NCI-H748 (cell line): ENCODE results near the gene TRAF2.

ENCODE experiments used
- DNase-seq: peaks from one replicate; lab custom pipeline; 2025; ENCODE audit not compliant: unreplicated experiment; lab: John Stamatoyannopoulos, UW

Gene TRAF2

DNA sequence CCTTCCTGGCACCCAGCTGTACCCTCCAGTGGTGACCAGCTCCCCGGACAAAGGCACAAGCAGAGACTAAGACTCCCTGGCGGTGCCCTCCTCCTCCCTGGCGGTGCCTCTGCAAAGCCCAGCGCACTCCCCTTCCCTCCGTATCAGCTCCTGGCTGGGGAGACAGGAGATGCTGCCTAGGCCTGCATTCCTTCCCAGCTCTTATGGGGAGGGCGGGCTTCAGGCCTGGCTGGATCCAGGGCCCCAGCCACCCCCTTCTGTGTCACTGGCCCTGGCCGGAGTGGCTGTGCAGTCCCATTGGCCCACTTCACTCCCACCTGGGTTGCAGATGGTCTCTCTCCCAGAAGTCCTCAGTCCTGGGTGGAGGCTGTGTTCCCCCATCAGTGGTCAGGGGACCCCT, 72.2 kb downstream of the TRAF2 start:
- DNase-seq, result no peak

- DNase-seq, result no peak
These were observed 72.9 kb downstream of the TRAF2 start for GRCh38 chr9:136958898-136959850.

DNA sequence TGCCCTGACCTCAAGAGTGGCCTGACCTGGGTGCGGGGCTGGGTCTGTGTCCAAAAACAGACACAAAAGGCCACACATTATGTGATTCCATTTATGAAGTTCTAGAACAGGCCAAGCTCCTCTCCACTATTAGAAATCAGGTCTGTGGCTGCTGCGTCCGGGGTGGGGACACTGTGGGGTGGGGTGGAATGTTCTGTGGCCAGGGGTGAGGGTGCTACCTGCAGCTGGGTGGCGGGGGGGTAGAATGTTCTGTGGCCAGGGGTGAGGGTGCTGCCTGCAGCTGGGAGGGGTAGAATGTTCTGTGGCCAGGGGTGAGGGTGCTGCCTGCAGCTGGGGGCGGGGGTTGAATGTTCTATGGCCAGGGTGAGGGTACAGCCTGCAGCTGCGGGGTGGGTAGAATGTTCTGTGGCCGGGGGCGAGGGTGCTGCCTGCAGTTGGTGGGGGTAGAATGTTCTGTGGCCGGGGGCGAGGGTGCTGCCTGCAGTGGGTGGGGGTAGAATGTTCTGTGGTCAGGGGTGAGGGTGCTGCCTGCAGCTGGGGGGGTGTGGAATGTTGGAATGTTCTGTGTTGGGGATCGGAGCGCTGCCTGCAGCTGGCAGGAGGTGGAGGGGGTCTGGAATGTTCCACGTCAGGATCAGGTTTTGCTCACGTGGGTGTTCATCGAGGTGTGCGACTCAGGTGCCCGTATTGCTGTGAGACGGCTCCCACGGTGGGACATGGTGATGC, 74.1 kb downstream of the TRAF2 start:
- DNase-seq, result no peak

- DNase-seq, result no peak
These were observed 74.6 kb downstream of the TRAF2 start for GRCh38 chr9:136960938-136961275.

- DNase-seq, result no peak
These were observed 75.2 kb downstream of the TRAF2 start for GRCh38 chr9:136961279-136962065.

DNA sequence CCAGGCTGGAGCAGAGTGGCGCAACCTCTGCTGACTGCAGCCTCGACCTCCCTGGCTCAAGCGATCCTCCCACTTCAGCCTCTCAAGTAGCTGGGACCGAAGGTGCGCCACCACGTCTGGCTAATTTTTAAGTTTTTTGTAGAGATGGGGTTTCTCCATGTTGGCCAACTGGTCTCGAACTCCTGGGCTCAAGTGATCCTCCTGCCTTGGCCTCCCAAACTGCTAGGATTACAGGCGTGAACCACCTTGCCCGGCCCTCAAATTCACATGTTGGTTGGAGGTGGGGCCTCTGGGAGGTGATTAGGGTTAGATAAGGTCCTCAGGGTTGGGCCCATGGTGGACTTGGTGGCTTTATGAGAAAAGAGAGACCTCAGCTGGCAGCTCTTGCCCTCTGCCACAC, 75.8 kb downstream of the TRAF2 start:
- no peak for DNase-seq

GRCh38 chr9:136962701-136963248, 76.5 kb downstream of the TRAF2 start:
- DNase-seq, result no peak

DNA sequence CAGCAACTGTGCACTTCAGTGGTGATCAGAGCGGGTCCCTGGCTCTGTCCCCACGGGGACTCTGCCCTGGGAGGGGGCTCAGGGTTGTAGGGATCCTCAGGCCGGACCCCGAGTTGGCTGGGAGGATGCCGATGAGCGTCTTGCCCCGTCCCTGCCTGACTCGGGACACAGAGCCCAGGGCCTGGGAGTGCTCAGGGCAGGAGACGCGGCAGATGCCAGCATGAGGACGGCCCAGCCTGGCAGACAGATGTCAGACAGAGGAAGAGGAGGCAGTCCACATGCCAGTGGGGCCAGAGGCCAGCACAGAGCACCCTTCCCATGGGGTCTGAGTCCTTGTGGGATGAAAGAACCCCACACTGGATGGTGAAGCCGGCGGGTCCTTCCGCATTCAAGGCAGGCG, 77.0 kb downstream of the TRAF2 start:
- no peak for DNase-seq

DNA sequence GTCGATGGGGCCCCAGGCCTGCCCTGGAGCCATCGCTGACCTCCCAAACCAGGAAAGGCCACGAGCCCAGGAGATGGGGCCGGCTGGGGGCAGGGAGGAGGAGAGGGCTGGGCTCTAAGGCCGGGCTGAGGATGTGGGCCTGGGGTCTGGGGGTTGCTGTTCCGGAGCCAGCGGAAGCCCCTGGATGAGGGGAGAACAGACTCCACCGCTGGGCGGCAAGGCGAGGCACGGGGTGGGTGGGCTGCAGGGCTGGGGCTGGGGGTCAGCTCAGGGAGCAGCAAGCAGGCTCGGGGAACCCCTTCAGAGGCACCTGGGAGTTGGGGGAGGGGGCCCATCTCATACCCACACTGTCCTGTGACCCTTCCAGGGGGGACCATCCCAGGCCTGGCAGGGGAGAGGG, 77.4 kb downstream of the TRAF2 start:
- no peak for DNase-seq

DNA sequence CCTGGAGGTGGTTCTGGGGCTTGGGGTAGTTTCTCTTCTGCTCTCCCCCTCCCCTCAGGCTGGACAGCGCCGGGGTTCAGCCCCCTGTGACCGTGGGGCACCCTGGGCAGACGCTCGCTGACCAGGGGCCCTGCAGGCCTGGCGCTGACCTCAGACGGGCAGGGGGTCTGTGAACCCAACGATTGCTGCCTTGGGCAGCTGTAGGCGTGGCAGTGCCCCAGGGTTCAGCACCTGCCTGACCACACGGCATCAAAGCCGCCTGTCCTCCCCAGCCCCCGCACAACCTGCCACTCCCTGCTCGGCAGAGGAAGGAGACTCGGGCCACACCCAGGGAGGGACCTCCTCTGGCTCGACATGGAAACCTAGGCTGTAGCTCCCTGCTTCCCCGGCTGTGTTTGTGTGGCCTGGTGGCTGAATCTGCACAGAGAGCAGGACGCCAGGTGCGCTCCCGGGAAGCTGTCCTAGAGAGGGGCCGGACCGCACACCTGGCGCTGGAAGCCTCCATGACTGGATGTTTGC, 77.9 kb downstream of the TRAF2 start:
- DNase-seq, result peak; percentile 86

GRCh38 chr9:136964833-136965422, 78.6 kb downstream of the TRAF2 start:
- no peak for DNase-seq

DNA sequence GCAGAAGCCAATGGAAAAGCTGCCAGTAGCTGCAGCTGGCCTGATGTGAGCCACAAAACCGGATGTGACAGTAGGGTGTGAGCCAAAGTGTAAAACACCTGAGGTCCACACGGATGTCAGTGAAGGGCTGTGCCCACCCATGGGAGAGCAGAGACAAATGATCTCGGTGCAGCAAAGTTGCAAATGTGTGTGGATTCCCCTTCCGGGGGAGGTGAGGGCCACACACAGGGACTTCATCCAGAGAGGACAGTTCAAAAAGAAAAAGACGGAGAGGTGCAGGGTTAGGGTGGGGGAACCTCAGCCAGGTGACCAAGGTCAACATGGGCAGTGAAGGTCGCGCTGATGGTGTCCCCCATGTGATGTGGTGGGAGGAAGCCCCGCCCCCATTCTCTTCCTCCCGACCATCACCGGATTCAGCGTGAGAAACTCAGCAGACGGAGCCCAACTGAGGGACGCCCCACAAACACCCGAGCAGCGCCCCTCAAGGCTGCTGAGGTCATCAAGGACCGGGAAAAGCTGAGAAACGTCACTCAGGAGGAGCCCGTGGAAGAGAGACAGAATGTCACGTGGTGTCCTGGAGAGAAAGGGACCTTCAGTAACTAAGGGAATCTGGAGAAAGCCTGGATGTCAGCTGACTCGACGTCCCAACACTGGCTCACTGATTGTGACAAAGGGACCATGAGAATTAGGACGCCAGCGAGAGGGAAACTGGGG, 79.6 kb downstream of the TRAF2 start:
- no peak for DNase-seq

GRCh38 chr9:136968333-136969127, 82.2 kb downstream of the TRAF2 start:
- no peak for DNase-seq

- DNase-seq, result no peak
These were observed 82.8 kb downstream of the TRAF2 start for GRCh38 chr9:136969150-136969549.

DNA sequence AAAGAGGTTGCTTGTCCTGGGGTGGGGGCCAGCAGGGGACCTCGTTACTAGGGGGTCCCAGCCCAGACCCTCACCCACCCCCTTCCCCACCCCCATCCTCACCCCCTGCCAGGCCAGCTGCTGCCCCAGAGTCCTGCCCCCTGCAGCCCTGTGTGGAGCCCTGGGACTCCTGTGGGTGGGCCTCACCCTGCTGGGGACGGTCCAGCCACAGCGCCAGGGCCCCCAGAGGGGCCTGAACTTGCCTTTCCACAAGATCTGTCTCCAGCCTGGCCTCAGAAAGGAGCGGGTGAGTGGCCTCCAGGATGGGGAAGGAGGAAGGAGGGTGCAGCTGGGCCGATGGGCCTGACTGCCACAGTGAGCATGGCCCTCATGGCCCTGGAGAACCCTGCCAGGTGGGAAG, 83.5 kb downstream of the TRAF2 start:
- DNase-seq, result no peak

DNA sequence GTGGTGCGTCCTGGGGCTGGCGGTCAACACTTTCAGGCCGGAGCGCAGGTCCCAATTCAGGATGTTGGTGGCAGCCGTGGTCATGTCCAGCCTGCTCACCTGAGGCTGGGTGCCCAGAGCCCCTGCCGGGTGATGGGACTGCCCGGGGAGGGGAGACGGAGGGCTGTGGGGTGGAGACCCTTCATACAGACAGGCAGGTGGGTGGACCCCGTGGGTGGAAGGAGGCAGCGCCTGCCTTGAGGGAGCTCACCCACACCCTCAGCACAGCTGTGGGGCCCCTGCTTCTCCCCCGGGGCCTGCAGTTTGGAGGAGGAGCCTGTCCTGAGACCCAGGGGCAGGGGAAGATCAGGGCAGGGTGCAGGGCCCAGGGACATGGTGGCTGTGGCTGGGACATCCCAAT, 84.0 kb downstream of the TRAF2 start:
- no peak for DNase-seq

DNA sequence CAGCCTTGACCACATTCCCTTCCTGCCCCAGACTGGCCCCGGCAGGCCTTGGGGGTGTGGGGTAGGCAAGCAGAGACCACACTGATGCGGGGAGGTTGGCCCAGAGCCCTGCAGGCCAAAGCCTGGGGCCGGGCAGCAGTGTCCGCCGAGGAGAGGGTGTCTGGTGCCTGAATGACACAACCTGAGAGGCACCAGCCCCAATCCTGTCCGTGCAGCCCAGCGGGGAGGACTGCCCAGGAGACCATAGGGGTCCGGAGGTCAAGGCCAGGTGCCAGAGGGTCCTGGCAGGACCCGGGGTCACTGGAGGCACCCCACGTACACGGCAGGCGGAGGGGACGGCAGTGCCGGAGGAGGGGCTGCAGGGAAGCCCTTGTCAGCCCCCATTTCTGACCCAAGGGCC, 85.4 kb downstream of the TRAF2 start:
- DNase-seq, result no peak

- no peak for DNase-seq
These were observed 86.0 kb downstream of the TRAF2 start for GRCh38 chr9:136972335-136972734.

GRCh38 chr9:136972743-136973142, 86.4 kb downstream of the TRAF2 start:
- no peak for DNase-seq
